GM12865 (cell line): ENCODE data around the gene DCTN5.
A peak's percentile ranks its signal among the peaks of the same experiment; 100 is the strongest.

Experiments
- DNase-seq: peaks from one replicate; pipeline ENCODE4 v3.0.0; 2010; ENCODE audit warnings: low read depth
- H3K4me3 ChIP-seq: 2 replicates; pipeline ENCODE4 v1.5.1; 2011; ENCODE audit warnings: mild to moderate bottlenecking, low read depth, low read length, control low read depth
- CTCF ChIP-seq: IDR thresholded peaks from 2 replicates; pipeline ENCODE4 v1.5.1; 2011; ENCODE audit warnings: low read length, control low read depth, low read depth, inconsistent platforms; ENCODE audit not compliant: insufficient read depth; ENCODE audit errors: missing control alignments

Gene DCTN5

DNA sequence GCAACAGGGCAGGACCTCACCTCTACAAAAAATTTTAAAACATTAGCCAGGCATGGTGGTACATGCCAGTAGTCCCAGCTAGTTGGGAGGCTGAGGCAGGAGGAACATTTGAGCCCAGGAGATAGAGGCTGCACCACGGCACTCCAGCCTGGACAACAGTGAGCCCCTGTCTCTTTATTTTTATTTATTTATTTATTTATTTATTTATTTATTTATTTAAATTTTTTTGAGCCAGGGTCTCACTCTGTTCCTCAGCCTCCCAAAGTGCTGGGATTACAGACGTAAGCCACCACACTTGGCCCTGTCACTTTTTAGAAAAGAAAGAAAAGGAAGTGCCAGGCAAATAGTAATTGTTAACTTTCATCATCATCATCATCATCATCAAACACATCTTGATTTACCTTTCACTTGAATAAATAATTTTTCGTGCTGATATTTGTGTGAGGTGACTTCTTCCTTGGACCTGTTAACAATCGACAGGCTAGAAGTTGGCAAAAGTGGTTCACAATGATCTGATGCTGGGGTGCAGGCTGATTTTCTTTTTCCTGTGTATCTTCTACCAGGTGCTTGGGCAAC lies 6.7 kb upstream of the DCTN5 start:
- no peak for DNase-seq
- TF ChIP-seq CTCF: no peak
- H3K4me3 ChIP-seq: no peak overlapping the region

GRCh38 chr16:23635958-23636357 lies 5.3 kb upstream of the DCTN5 start:
- DNase-seq: no peak
- no peak overlapping the region for H3K4me3 ChIP-seq
- no peak for TF ChIP-seq CTCF

DNA sequence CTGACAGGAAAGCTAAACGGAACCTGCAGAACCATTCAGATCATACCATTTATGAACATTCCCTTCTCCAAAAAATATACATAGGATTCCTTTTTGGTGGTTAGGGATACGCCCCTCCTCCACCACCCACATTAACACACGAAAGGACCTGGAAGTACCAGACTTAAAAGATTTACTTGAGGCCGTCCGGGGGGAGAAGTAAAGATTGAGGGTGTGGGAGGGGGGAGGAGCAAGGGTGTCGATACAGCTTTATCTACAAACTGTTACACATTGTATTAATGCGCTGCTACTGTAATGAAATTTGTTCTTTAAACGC lies 693 bp upstream of the DCTN5 start:
- peak; percentile 3 for DNase-seq
- peak overlapping the region; percentile 87 for H3K4me3 ChIP-seq
- no peak for TF ChIP-seq CTCF

GRCh38 chr16:23642246-23642774 lies 1.0 kb downstream of the DCTN5 start:
- H3K4me3 ChIP-seq: peak overlapping the region; percentile 87
- no peak for DNase-seq
- no peak for TF ChIP-seq CTCF

DNA sequence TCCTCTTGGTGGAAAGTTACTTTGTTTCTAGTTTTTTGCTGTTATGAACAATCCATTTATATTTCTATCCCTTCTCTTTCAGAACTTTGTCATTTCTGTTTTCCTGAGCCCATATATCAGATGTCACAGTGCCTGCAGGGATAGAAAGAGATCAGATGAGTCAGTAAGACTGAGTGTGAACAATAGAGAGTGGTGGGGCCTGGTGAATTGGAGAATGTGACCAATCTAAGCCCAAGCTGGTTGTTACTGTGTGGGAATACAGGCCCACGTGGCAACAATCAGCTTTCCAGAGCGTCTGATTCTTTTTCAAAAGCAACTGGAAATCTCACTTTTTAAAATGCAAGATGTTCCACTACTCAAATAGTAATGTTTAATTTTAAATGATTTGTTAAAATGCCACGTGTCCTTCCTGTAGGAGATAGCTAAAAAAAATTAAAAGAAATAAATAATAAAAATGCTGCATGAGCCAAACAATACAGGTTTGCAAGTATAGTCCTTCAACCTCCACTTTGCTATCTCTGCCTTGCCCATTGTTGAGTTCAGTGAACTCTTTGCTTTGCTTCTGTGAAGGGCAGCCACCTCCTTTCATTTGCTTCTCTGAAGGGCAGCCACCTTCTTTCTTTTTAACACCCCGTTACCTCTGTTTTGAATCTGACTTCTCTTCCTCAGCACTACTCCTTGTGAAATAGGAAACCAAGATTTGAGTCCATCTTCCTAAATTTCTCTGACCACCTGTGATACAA lies 9.6 kb downstream of the DCTN5 start:
- H3K4me3 ChIP-seq: peak overlapping the region; percentile 11; the same call in 1 of the 2 replicates
- no peak for DNase-seq
- TF ChIP-seq CTCF: no peak

DNA sequence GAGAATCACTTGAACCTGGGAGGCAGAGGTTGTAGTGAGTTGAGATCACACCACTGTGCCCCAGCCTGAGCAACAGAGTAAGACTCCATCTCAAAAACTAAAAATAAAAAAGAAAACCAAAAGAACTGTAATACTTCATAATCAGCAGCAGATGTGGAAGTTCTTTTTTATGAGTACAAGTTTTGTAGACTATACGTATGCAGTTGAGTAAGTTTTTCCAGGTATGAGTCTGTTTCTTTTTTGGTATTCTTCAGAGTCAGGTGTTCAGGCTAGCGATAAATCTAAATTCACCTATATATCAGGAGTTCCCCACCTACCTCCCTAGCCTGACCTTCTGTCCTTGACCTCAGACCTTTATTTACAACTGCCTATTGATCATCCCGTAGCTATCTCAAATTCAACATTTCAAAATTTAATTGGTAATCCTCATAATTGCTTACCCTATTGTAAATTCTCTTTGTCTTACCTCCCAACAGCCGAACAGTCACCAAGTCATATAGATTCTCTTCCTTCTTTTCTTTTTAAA lies 10.7 kb downstream of the DCTN5 start:
- H3K4me3 ChIP-seq: no peak overlapping the region; the same call in 1 of the 2 replicates
- DNase-seq: peak; percentile 33
- TF ChIP-seq CTCF: no peak
